H9 (cell line): ENCODE data around the gene STK32C. TPM values are rescaled to one million over a fixed set of nuclear protein-coding genes. Genes with fewer than 3 reads are reported as not detected.

Experiments used
- DNase-seq: peaks from one replicate; pipeline ENCODE4 v3.0.0-alpha.2; 2017
- H2AFZ ChIP-seq: one replicate; pipeline ENCODE4 v1.6.1; 2013; ENCODE audit warnings: mild to moderate bottlenecking, low read length, control low read depth, moderate library complexity
- H2AK5ac ChIP-seq: 2 replicates; pipeline ENCODE4 v1.6.1; 2013; ENCODE audit warnings: low read length, control low read depth, mixed read lengths; ENCODE audit not compliant: insufficient read length
- H2BK120ac ChIP-seq: one replicate; pipeline ENCODE4 v1.6.1; 2013; ENCODE audit warnings: low read depth, mild to moderate bottlenecking, low read length, control low read depth, inconsistent platforms; ENCODE audit not compliant: poor library complexity, severe bottlenecking
- H2BK12ac ChIP-seq: 2 replicates; pipeline ENCODE4 v1.6.1; 2013; ENCODE audit warnings: low read length, control low read depth, mixed read lengths, low read depth; ENCODE audit not compliant: insufficient read length
- H2BK15ac ChIP-seq: 2 replicates; pipeline ENCODE4 v1.6.1; 2013; ENCODE audit warnings: low read depth, low read length, control low read depth
- H2BK20ac ChIP-seq: one replicate; pipeline ENCODE4 v1.6.1; 2013; ENCODE audit warnings: low read depth, mild to moderate bottlenecking, low read length, control low read depth, inconsistent platforms; ENCODE audit not compliant: poor library complexity, severe bottlenecking
- H2BK5ac ChIP-seq: 2 replicates; pipeline ENCODE4 v1.6.1; 2013; ENCODE audit warnings: low read length, control low read depth, mixed read lengths; ENCODE audit not compliant: insufficient read length
- H3K14ac ChIP-seq: 2 replicates; pipeline ENCODE4 v1.6.1; 2013; ENCODE audit warnings: low read length, control low read depth; ENCODE audit not compliant: insufficient read depth
- H3K18ac ChIP-seq: 2 replicates; pipeline ENCODE4 v1.6.1; 2013; ENCODE audit warnings: low read depth, mild to moderate bottlenecking, mixed read lengths, low read length, control low read depth; ENCODE audit not compliant: insufficient read length
- H3K23ac ChIP-seq: 2 replicates; pipeline ENCODE4 v1.6.1; 2013; ENCODE audit warnings: low read length, control low read depth, mixed read lengths, low read depth; ENCODE audit not compliant: insufficient read length
- H3K23me2 ChIP-seq: 2 replicates; pipeline ENCODE4 v1.6.1; 2013; ENCODE audit warnings: low read depth, mild to moderate bottlenecking, mixed read lengths, low read length, control low read depth; ENCODE audit not compliant: insufficient read length, poor library complexity, severe bottlenecking
- H3K27ac ChIP-seq: 2 replicates; pipeline ENCODE4 v1.5.1; 2013; ENCODE audit warnings: low read length, control low read depth, mixed read lengths, low read depth; ENCODE audit not compliant: insufficient read length
- H3K27me3 ChIP-seq: 2 replicates; pipeline ENCODE4 v1.6.1; 2013; ENCODE audit warnings: low read length, control low read depth, inconsistent platforms; ENCODE audit not compliant: insufficient read depth
- H3K4ac ChIP-seq: 2 replicates; pipeline ENCODE4 v1.6.1; 2013; ENCODE audit warnings: low read depth, mild to moderate bottlenecking, control low read depth, inconsistent platforms, low read length, moderate library complexity
- H3K4me1 ChIP-seq: 2 replicates; pipeline ENCODE4 v1.6.1; 2013; ENCODE audit warnings: low read length, control low read depth, inconsistent platforms; ENCODE audit not compliant: insufficient read depth
- H3K4me2 ChIP-seq: 2 replicates; pipeline ENCODE4 v1.6.1; 2013; ENCODE audit warnings: low read length, control low read depth, mixed read lengths; ENCODE audit not compliant: insufficient read length, insufficient read depth
- H3K56ac ChIP-seq: 2 replicates; pipeline ENCODE4 v1.6.1; 2013; ENCODE audit warnings: low read depth, mild to moderate bottlenecking, mixed read lengths, low read length, control low read depth; ENCODE audit not compliant: insufficient read length
- H3K79me1 ChIP-seq: 2 replicates; pipeline ENCODE4 v1.6.1; 2013; ENCODE audit warnings: low read depth, mild to moderate bottlenecking, moderate library complexity, low read length, control low read depth, inconsistent platforms; ENCODE audit not compliant: insufficient read depth, poor library complexity, severe bottlenecking
- H3K79me2 ChIP-seq: 2 replicates; pipeline ENCODE4 v1.6.1; 2013; ENCODE audit warnings: low read length, control low read depth, inconsistent platforms; ENCODE audit not compliant: insufficient read depth
- H3K9ac ChIP-seq: 2 replicates; pipeline ENCODE4 v1.6.1; 2013; ENCODE audit warnings: low read length, control low read depth, mixed read lengths; ENCODE audit not compliant: insufficient read length; ENCODE audit errors: extremely low read depth
- H3K9me3 ChIP-seq: one replicate; pipeline ENCODE4 v1.6.1; 2013; ENCODE audit warnings: low read depth, low read length, inconsistent platforms; ENCODE audit not compliant: control insufficient read depth
- H3T11ph ChIP-seq: one replicate; pipeline ENCODE4 v1.6.1; 2013; ENCODE audit warnings: mild to moderate bottlenecking, low read length, control low read depth, inconsistent platforms
- H4K20me1 ChIP-seq: one replicate; pipeline ENCODE4 v1.6.1; 2013; ENCODE audit not compliant: control insufficient read depth, insufficient read length, insufficient read depth
- H4K5ac ChIP-seq: 2 replicates; pipeline ENCODE4 v1.6.1; 2013; ENCODE audit warnings: low read depth, mild to moderate bottlenecking, mixed read lengths, low read length, control low read depth; ENCODE audit not compliant: insufficient read length
- H4K8ac ChIP-seq: replicated peaks from 2 replicates; pipeline ENCODE4 v1.6.1; 2013; ENCODE audit warnings: low read length, control low read depth, mixed read lengths, low read depth; ENCODE audit not compliant: insufficient read length
- H4K91ac ChIP-seq: 2 replicates; pipeline ENCODE4 v1.6.1; 2013; ENCODE audit warnings: low read depth, mild to moderate bottlenecking, moderate library complexity, mixed read lengths, low read length, control low read depth; ENCODE audit not compliant: insufficient read length
- H3K27ac Mint-ChIP-seq, 3 experiments: 2 replicates in 2 of 3; 3 replicates in 1 of 3; pipeline ENCODE4 v1.8.0; 2020 to 2021; ENCODE audit warnings: mixed read lengths in 3 of 3, mild to moderate bottlenecking in 1 of 3, moderate library complexity in 1 of 3
- H3K27me3 Mint-ChIP-seq: 2 replicates; pipeline ENCODE4 v1.8.0; 2021; ENCODE audit warnings: low read depth, mild to moderate bottlenecking, moderate library complexity, mixed read lengths
- H3K36me3 Mint-ChIP-seq, 3 experiments: 2 replicates in 2 of 3; 3 replicates in 1 of 3; pipeline ENCODE4 v1.8.0; 2020 to 2021; ENCODE audit warnings: low read depth in 3 of 3, mixed read lengths in 3 of 3; ENCODE audit not compliant: insufficient read depth in 1 of 3
- H3K4me1 Mint-ChIP-seq, 2 experiments: 2 replicates each; pipeline ENCODE4 v1.8.0; 2020; ENCODE audit warnings: mixed read lengths in 2 of 2
- H3K4me3 Mint-ChIP-seq, 2 experiments: 2 replicates in 1 of 2; 3 replicates in 1 of 2; pipeline ENCODE4 v1.8.0; 2020 to 2021; ENCODE audit warnings: mild to moderate bottlenecking in 2 of 2, mixed read lengths in 2 of 2, moderate library complexity in 1 of 2
- H3K9me3 Mint-ChIP-seq, 2 experiments: 2 replicates in 1 of 2; 3 replicates in 1 of 2; pipeline ENCODE4 v1.8.0; 2020; ENCODE audit warnings: mild to moderate bottlenecking in 2 of 2, mixed read lengths in 2 of 2, moderate library complexity in 1 of 2
- WGBS: extraction: QIAGEN DNeasy Blood & Tissue Kit; methylation state at CpG from one replicate; pipeline ENCODE4 v1.1.7; 2013; ENCODE audit warnings: missing lambda C conversion rate, low lambda C conversion rate, mixed read lengths; ENCODE audit not compliant: insufficient read length; ENCODE audit errors: extremely low coverage; 5-methylcytosine and 5-hydroxymethylcytosine counted together
- total RNA-seq: library from RNA; stranded (reverse); gene quantifications from 2 replicates; pipeline ENCODE4 v1.2.1, GENCODE V29; 2021
- TF ChIP-seq, protein P1 (sequence below): fragments of 200-600 bp; sonication (generic); conservative IDR thresholded peaks from 3 replicates; pipeline ENCODE4 v1.8.0; 2021; ENCODE audit warnings: antibody characterized with exemption, mild to moderate bottlenecking

The STK32C gene
- total RNA-seq, 1 experiment from 2014 or later, result 11.3 TPM

DNA sequence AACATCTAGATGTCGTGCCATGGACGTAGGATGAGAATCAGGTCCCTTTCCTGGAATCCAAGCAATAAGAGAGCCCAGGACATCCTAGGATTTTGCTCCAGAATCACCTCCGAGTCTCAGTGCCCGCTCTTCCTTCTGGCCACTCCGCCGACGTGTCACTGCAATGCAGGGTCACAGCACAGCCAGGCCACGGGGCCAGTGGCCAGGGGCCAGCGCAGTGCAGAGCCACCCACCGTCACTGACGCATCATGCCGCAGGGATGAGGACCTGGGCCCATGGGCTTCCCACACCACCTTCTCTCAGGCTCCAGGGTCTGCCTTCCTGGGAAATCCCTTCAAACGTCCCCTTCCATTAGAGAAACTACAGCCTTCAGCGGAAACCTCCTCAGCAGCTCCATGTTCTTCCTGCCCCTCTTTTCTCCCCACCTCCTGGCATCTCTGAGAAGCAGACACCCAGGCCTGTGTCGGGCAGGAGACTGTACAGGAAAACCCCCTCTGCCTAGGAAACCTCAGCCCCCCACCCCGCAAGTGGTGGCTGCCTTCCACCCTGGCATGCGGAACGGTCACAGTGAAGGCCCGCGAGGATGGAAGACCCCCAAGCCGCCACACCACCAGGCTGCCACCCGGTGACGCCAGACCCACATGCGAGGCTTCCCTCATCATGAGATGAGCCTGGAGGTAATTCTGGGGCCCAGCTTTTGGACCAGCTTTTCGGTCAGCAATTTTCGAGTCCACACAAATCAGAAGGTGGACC lies 32.1 kb downstream of the STK32C start:
- H3K23me2 ChIP-seq, result no peaks in the 10 kb centered on the region
- H3K14ac ChIP-seq, result no peak overlapping the region; the same call in 1 of the 2 replicates
- H2AFZ ChIP-seq, result no peak overlapping the region
- no peaks in the 10 kb centered on the region for H3K36me3 Mint-ChIP-seq
- no peak overlapping the region for H3T11ph ChIP-seq
- no peaks in the 10 kb centered on the region; the same call in 1 of the 2 replicates for H3K27me3 Mint-ChIP-seq
- no peak overlapping the region for H3K27ac Mint-ChIP-seq
- H3K4me3 Mint-ChIP-seq, result no peak overlapping the region
- H2BK15ac ChIP-seq, result no peak overlapping the region
- H3K18ac ChIP-seq, result no peak overlapping the region
- no peaks in the 10 kb centered on the region; a peak in 1 of 5 replicates for H3K9me3 Mint-ChIP-seq
- no peaks in the 10 kb centered on the region for H3K9me3 ChIP-seq
- H4K20me1 ChIP-seq, result no peaks in the 10 kb centered on the region
- no peaks in the 10 kb centered on the region for H3K4me1 ChIP-seq
- H3K56ac ChIP-seq, result no peak overlapping the region
- H3K4me2 ChIP-seq, result no peak overlapping the region
- H2BK5ac ChIP-seq, result no peak overlapping the region
- no peak overlapping the region for H2BK120ac ChIP-seq
- no peaks in the 10 kb centered on the region for H3K27me3 ChIP-seq
- no peak overlapping the region for H2BK20ac ChIP-seq
- WGBS, result no CpG with 5 or more reads among the region's 26 CpGs
- H3K27ac ChIP-seq, result no peak overlapping the region
- no peaks in the 10 kb centered on the region; the same call in 1 of the 2 replicates for H3K79me2 ChIP-seq
- TF ChIP-seq, protein P1, sequence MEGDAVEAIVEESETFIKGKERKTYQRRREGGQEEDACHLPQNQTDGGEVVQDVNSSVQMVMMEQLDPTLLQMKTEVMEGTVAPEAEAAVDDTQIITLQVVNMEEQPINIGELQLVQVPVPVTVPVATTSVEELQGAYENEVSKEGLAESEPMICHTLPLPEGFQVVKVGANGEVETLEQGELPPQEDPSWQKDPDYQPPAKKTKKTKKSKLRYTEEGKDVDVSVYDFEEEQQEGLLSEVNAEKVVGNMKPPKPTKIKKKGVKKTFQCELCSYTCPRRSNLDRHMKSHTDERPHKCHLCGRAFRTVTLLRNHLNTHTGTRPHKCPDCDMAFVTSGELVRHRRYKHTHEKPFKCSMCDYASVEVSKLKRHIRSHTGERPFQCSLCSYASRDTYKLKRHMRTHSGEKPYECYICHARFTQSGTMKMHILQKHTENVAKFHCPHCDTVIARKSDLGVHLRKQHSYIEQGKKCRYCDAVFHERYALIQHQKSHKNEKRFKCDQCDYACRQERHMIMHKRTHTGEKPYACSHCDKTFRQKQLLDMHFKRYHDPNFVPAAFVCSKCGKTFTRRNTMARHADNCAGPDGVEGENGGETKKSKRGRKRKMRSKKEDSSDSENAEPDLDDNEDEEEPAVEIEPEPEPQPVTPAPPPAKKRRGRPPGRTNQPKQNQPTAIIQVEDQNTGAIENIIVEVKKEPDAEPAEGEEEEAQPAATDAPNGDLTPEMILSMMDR, result no peak
- H3K4me1 Mint-ChIP-seq, result peaks cover 0 to 5% of the 10 kb centered on the region in 2 experiments; a peak in 1 of 4 replicates
- H3K9ac ChIP-seq, result no peak overlapping the region
- no peak overlapping the region for H4K5ac ChIP-seq
- H2BK12ac ChIP-seq, result no peak overlapping the region
- no peaks in the 10 kb centered on the region for H3K79me1 ChIP-seq
- H3K23ac ChIP-seq, result no peak overlapping the region
- no peak for DNase-seq
- H3K4ac ChIP-seq, result no peak overlapping the region
- H2AK5ac ChIP-seq, result no peak overlapping the region
- H4K8ac ChIP-seq, result no peak overlapping the region
- no peak overlapping the region for H4K91ac ChIP-seq
